IMR-90 (cell line): ENCODE results near the gene SLC37A3. TPM values are rescaled to one million over a fixed set of nuclear protein-coding genes. Genes with fewer than 3 reads are reported as not detected.

Experiments
- microRNA-seq, 2 experiments: library from miRNA; stranded (forward) in 1 of 2; unstranded in 1 of 2; fragments of 10-50 nt in 1 of 2; fragments of <30 nt in 1 of 2; gene quantifications in 1 of 2; microRNA quantifications in 1 of 2; one replicate each; pipeline versions ENCODE3 to v1.1.0; 2013 to 2020; ENCODE audit not compliant: insufficient read depth in 1 of 2, insufficient read length in 1 of 2, unreplicated experiment in 1 of 2
- polyA plus RNA-seq, 3 experiments: library from polyadenylated mRNA; depleted of rRNA; stranded (reverse); fragments of >200 nt; gene quantifications; 2 replicates each; pipeline ENCODE4 v1.2.3, GENCODE V29; 2012; ENCODE audit warnings: low replicate concordance in 1 of 3
- small RNA-seq, 5 experiments: library from RNA; depleted of rRNA; stranded (forward); fragments of <200 nt; gene quantifications; one replicate each; pipeline ENCODE3, GENCODE V24; 2012
- total RNA-seq: library from RNA; depleted of rRNA; stranded (reverse); fragments of >200 nt; gene quantifications from 2 replicates; pipeline ENCODE4 v1.2.3, GENCODE V29; 2012; rRNA removed

SLC37A3 gene
- total and polyA plus RNA-seq, 2 of the 4 experiments (the other 2 are of a cell fraction), result 43.2 to 45.3 TPM

Small RNA genes lying within 50 kb of the gene (microRNA-seq; reads per million reads assigned to microRNA genes)
- gene RNA5SP247 (ENCODE audit: insufficient read depth, insufficient read length) (not detected), gene RNA5SP248 (ENCODE audit: insufficient read depth, insufficient read length) (1,514 reads per million, percentile 94 among the genes with 10 or more reads in this experiment)

Small RNA genes lying within 50 kb of the gene (small RNA-seq; reads per million reads assigned to genes)
- gene RNA5SP247 (0 reads per million in 5 experiments), gene RNA5SP248 (8.6 to 526 (median 79.9) reads per million in 5 experiments)

Other genes with a start within 250 kb of the SLC37A3 start
- 2.3 and 2.5 TPM in 2 replicates for gene KDM7A, start 221.5 kb downstream of the SLC37A3 start, total RNA-seq
- 1.4 and 1.5 TPM in 2 replicates for gene KDM7A, start 221.5 kb downstream of the SLC37A3 start, polyA plus RNA-seq (2012; rRNA removed)
- not detected in 2 replicates for gene RAB19, start 5.5 kb upstream of the SLC37A3 start, total RNA-seq
- gene RAB19, start 5.5 kb upstream of the SLC37A3 start, polyA plus RNA-seq (2012; rRNA removed), result not detected in 2 replicates
- 83.0 and 83.3 TPM in 2 replicates for gene MKRN1, start 81.0 kb upstream of the SLC37A3 start, total RNA-seq
- gene MKRN1, start 81.0 kb upstream of the SLC37A3 start, polyA plus RNA-seq (2012; rRNA removed), result 38.2 and 47.2 TPM in 2 replicates
- 7.5 and 7.8 TPM in 2 replicates for gene DENND2A, start 242.3 kb upstream of the SLC37A3 start, total RNA-seq
- gene DENND2A, start 242.3 kb upstream of the SLC37A3 start, polyA plus RNA-seq (2012; rRNA removed), result 7.4 and 10.3 TPM in 2 replicates